Lower leg skin (tissue), 4 donors: ENCODE data around the gene CHEK2. TPM values are rescaled to one million over a fixed set of nuclear protein-coding genes. Genes with fewer than 3 reads are reported as not detected.

Experiments
- DNase-seq, 2 donors: peaks; one replicate each; pipeline ENCODE4 v3.0.0-alpha.2; 2019; ENCODE audit warnings: low spot score in 2 of 2
- H3K4me3 ChIP-seq: fragments of 200-600 bp; sonication (generic); 2 replicates; pipeline ENCODE4 v1.5.1; 2017; ENCODE audit warnings: mild to moderate bottlenecking, low read depth; ENCODE audit not compliant: poor library complexity, severe bottlenecking
- CTCF ChIP-seq, 3 donors: fragments of 450-650 bp; IDR thresholded peaks; one replicate each; pipeline ENCODE4 v1.5.1; 2016; ENCODE audit warnings: antibody characterized with exemption in 3 of 3, mild to moderate bottlenecking in 3 of 3, moderate library complexity in 2 of 3
- POLR2A ChIP-seq, 2 donors: fragments of 450-650 bp; IDR thresholded peaks; one replicate each; pipeline ENCODE4 v1.6.1; 2016 to 2017; ENCODE audit warnings: antibody characterized with exemption in 2 of 2, mild to moderate bottlenecking in 1 of 2, moderate library complexity in 1 of 2
- WGBS, 2 donors: methylation state at CpG; one replicate each; pipeline ENCODE4 v1.1.5; 2018; 5-methylcytosine and 5-hydroxymethylcytosine counted together
- intact Hi-C: fragments of 100-400 bp; cut with DNase I; formaldehyde crosslinking; loops from one replicate; pipeline ENCODE4 v1.15.0; 2023; ENCODE audit warnings: low total_unique reads
- total RNA-seq, 4 donors: library from RNA; depleted of rRNA; stranded (reverse); fragments of >200 nt; gene quantifications; one replicate each; pipeline ENCODE4 v1.1.0, GENCODE V29; 2016

Gene CHEK2
- total RNA-seq, 4 donors from 2014 or later = 3.3 to 12.2 (median 6.1) TPM

DNA sequence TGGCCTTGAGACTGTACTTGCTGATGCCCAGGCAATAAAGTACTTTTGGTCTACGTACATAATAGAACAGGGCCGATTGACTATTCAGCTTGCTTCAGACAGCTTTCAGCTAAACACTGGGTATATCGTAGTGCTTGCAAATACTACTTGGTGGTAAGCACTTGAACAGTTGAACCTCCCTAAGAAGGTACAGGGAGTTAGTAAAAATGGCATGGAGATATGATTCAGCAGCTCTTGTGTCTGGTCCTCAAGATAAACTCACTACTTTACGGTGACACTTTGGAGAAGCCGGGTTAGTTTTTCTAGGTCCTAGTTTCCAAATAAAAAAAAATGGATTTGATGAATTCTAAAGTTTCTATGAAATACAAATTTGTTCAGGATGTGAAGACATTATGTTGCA, 38.2 kb upstream of the CHEK2 start:
- TF ChIP-seq POLR2A (IDR thresholded peaks at IDR 0.05) = no peak
- TF ChIP-seq CTCF (IDR thresholded peaks at IDR 0.05) = no peak
- 89 to 90% methylated on average over 5 of the region's 5 CpGs for WGBS, 2 donors
- intact Hi-C loops = no loop called here
- H3K4me3 ChIP-seq = no peak overlapping the region
- no peak for DNase-seq

DNA sequence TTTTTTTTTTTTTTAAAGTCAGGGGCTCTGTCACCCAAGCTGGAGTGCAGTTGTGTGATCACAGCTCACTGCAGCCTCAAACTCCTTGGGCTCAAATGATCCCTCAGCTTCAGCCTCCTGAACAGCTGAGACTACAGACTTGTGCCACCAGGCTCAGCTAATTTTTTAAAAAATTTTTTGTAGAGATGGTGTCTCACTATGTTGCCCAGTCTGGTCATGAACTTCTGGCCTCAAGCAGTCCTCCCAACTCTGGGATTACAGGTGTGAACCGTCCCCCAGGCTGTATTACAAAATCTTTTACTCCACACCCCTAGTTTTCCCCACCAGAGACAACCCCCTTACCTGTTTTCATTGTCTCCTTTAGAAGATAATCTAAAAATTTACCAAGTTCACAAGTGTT, 32.8 kb upstream of the CHEK2 start:
- peak in 1 of 2 donors; percentile 32 for DNase-seq
- intact Hi-C loops = no loop called here
- H3K4me3 ChIP-seq = no peak overlapping the region
- 86 to 89% methylated on average over 1 of the region's 1 CpG for WGBS, 2 donors
- TF ChIP-seq CTCF (IDR thresholded peaks at IDR 0.05) = no peak
- no peak for TF ChIP-seq POLR2A (IDR thresholded peaks at IDR 0.05)

GRCh38 chr22:28773461-28773867, 31.8 kb upstream of the CHEK2 start:
- WGBS, 2 donors = 0 to 1% methylated on average over 10 of the region's 10 CpGs
- no peak for DNase-seq
- H3K4me3 ChIP-seq = peak overlapping the region; percentile 72
- intact Hi-C loops = no loop called here
- TF ChIP-seq CTCF (IDR thresholded peaks at IDR 0.05) = no peak
- TF ChIP-seq POLR2A (IDR thresholded peaks at IDR 0.05) = no peak

GRCh38 chr22:28772633-28773460, 31.2 kb upstream of the CHEK2 start, which contains the start of gene CCDC117:
TSS of gene CCDC117 (plus strand) at chr22:28772695. CDS start at chr22:28772850, 155 bp downstream.
- intact Hi-C loops = no loop called here
- DNase-seq = peak; percentile 94 to 99
- WGBS, 2 donors = 0 to 1% methylated on average over 37 to 44 of the region's 92 CpGs
- peak within 1 kb of the TSS; percentile 72 for H3K4me3 ChIP-seq
- TF ChIP-seq POLR2A (IDR thresholded peaks at IDR 0.05) (peak in 1 of 2 donors; percentile 74), CTCF (IDR thresholded peaks at IDR 0.05) (no peak)

DNA sequence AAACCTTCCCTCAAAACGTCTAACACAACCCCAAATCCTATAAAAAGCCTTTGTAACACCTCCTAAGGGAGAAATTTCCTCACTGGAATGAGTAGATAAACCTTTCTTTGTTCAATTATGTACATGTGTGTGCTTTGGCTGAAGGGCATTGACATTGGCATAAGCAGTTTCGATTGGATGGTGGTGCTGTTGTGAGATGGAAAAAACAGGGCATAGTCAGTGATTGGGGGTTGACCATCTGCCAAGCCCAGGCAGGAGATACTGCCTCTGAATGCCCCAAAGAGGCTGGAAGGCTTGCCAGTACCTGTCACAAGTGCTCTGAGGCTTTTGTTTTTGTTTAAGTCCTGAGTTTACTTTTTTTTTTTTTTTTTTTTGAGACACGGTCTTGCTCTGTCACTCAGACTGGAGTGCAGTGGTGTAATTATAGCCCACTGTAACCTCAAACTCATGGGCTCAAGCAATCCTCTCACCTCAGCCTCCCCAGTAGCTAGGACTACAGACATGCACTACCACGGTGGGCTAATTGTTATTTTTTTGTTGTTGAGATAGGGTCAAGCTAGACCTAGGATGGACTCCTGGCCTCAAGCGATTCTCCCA, 29.7 kb upstream of the CHEK2 start:
- WGBS, 2 donors = 59 to 67% methylated on average over 5 of the region's 5 CpGs
- TF ChIP-seq POLR2A (IDR thresholded peaks at IDR 0.05) (no peak), CTCF (IDR thresholded peaks at IDR 0.05) (no peak)
- intact Hi-C loops = no loop called here
- peak in 1 of 2 donors; percentile 52 for DNase-seq
- no peak overlapping the region for H3K4me3 ChIP-seq
